MM.1S (cell line): ENCODE results near the gene GLUD2.
A peak's percentile ranks its signal among the peaks of the same experiment; 100 is the strongest.
"Not testable (repeated sequence)": the region's sequence is repeated elsewhere in the genome, so short reads cannot be mapped to it uniquely, and the experiment has no call there.

Experiments
- DNase-seq: peaks from one replicate; pipeline ENCODE4 v3.0.0-alpha.2; 2015
- H2AFZ ChIP-seq: fragments of 300-600 bp; sonication (generic); 2 replicates; pipeline ENCODE4 v1.6.0; 2016; ENCODE audit warnings: antibody characterized with exemption, low read length
- H3F3A ChIP-seq: fragments of 300-600 bp; sonication (generic); 2 replicates; pipeline ENCODE4 v1.6.1; 2016; ENCODE audit warnings: mild to moderate bottlenecking, antibody characterized with exemption, low read length, moderate library complexity, mixed read lengths; ENCODE audit not compliant: insufficient read depth
- H3K27ac ChIP-seq: fragments of 300-600 bp; sonication (generic); 2 replicates; pipeline ENCODE4 v1.5.1; 2016; ENCODE audit warnings: mild to moderate bottlenecking, low read length
- H3K27me3 ChIP-seq: fragments of 300-600 bp; sonication (generic); replicated peaks from 2 replicates; pipeline ENCODE4 v1.6.0; 2016; ENCODE audit warnings: low read length; ENCODE audit not compliant: insufficient read depth
- H3K36me3 ChIP-seq: fragments of 300-600 bp; sonication (generic); replicated peaks from 2 replicates; pipeline ENCODE4 v1.6.1; 2016; ENCODE audit warnings: mild to moderate bottlenecking, low read length, mixed read lengths; ENCODE audit not compliant: insufficient read depth
- H3K4me1 ChIP-seq: fragments of 300-600 bp; sonication (generic); 2 replicates; pipeline ENCODE4 v1.6.1; 2016; ENCODE audit warnings: low read length, mixed read lengths
- H3K4me2 ChIP-seq: fragments of 300-600 bp; sonication (generic); 2 replicates; pipeline ENCODE4 v1.6.0; 2016; ENCODE audit warnings: low read depth, low read length
- H3K4me3 ChIP-seq: fragments of 300-600 bp; sonication (generic); 2 replicates; pipeline ENCODE4 v1.5.1; 2016; ENCODE audit warnings: low read length, mixed read lengths
- H3K79me2 ChIP-seq: fragments of 300-600 bp; sonication (generic); 2 replicates; pipeline ENCODE4 v1.6.1; 2016; ENCODE audit warnings: mixed run types, low read length, mixed read lengths
- H3K9ac ChIP-seq: fragments of 300-600 bp; sonication (generic); 2 replicates; pipeline ENCODE4 v1.6.1; 2016; ENCODE audit warnings: low read length, mixed read lengths
- H3K9me2 ChIP-seq: fragments of 300-600 bp; sonication (generic); replicated peaks from 2 replicates; pipeline ENCODE4 v1.6.1; 2016; ENCODE audit warnings: mild to moderate bottlenecking, low read length, mixed read lengths; ENCODE audit not compliant: insufficient read depth
- H3K9me3 ChIP-seq: fragments of 300-600 bp; sonication (generic); replicated peaks from 2 replicates; pipeline ENCODE4 v1.6.1; 2016; ENCODE audit warnings: mild to moderate bottlenecking, low read length, mixed read lengths; ENCODE audit not compliant: insufficient read depth
- H4K20me1 ChIP-seq: fragments of 300-600 bp; sonication (generic); 2 replicates; pipeline ENCODE4 v1.6.1; 2016; ENCODE audit warnings: mild to moderate bottlenecking, low read length, moderate library complexity, mixed read lengths; ENCODE audit not compliant: insufficient read depth
- CTCF ChIP-seq: fragments of 300-600 bp; sonication (generic); IDR thresholded peaks from 2 replicates; pipeline ENCODE4 v1.5.1; 2016; ENCODE audit warnings: antibody characterized with exemption, low read length, mixed read lengths
- EZH2 ChIP-seq: fragments of 300-600 bp; sonication (generic); optimal IDR thresholded peaks from 2 replicates; pipeline ENCODE3; 2017; ENCODE audit warnings: low read depth, mild to moderate bottlenecking, antibody characterized with exemption, low read length, mixed read lengths
- EZH2phosphoT487 ChIP-seq: fragments of 300-600 bp; sonication (generic); IDR thresholded peaks from 2 replicates; pipeline ENCODE4 v1.6.1; 2018; ENCODE audit warnings: antibody characterized with exemption, low read length

The GLUD2 gene

DNA sequence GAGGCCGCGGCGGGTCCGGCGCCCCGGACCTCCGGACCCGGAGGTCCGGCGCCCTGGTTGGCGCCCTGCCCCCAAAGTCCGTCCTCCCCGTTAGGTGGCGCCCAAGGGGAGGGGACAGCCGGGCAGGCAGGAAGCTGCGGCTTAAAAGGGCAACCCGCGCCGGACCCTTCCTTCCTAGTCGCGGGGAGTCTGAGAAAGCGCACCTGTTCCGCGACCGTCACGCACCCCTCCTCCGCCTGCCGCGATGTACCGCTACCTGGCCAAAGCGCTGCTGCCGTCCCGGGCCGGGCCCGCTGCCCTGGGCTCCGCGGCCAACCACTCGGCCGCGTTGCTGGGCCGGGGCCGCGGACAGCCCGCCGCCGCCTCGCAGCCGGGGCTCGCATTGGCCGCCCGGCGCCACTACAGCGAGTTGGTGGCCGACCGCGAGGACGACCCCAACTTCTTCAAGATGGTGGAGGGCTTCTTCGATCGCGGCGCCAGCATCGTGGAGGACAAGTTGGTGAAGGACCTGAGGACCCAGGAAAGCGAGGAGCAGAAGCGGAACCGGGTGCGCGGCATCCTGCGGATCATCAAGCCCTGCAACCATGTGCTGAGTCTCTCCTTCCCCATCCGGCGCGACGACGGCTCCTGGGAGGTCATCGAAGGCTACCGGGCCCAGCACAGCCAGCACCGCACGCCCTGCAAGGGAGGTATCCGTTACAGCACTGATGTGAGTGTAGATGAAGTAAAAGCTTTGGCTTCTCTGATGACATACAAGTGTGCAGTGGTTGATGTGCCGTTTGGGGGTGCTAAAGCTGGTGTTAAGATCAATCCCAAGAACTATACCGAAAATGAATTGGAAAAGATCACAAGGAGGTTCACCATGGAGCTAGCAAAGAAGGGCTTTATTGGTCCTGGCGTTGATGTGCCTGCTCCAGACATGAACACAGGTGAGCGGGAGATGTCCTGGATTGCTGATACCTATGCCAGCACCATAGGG lies at the start of gene GLUD2:
Gene GLUD2 (plus strand): TSS at position 170 of the 979 bp plus-strand sequence. CDS start 75 bp downstream, at position 245.
- H3K36me3 ChIP-seq, H3K27ac ChIP-seq, H3K4me1 ChIP-seq, H4K20me1 ChIP-seq, H2AFZ ChIP-seq, H3F3A ChIP-seq, H3K9ac ChIP-seq, H3K9me2 ChIP-seq, H3K79me2 ChIP-seq, H3K9me3 ChIP-seq, H3K4me3 ChIP-seq, H3K4me2 ChIP-seq, H3K27me3 ChIP-seq, DNase-seq: not testable (repeated sequence)

- Histone ChIP-seq H3K4me3 (no peak overlapping the region), H3K4me1 (peaks cover 12% of the 10 kb centered on the region), H3K36me3 (no peaks in the 10 kb centered on the region), H3K27ac (no peak overlapping the region), H3K9ac (no peak overlapping the region), H3K79me2 (no peaks in the 10 kb centered on the region), H3K9me3 (no peaks in the 10 kb centered on the region), H3K27me3 (no peaks in the 10 kb centered on the region), H3K4me2 (no peak overlapping the region), H3K9me2 (no peaks in the 10 kb centered on the region), H2AFZ (no peak overlapping the region), H3F3A (no peaks in the 10 kb centered on the region), H4K20me1 (no peaks in the 10 kb centered on the region)
- TF ChIP-seq CTCF (no peak), EZH2phosphoT487 (no peak), EZH2 (no peak)
- DNase-seq: peak; percentile 36
Observed at GRCh38 chrX:120999413-120999812, 48.0 kb upstream of the GLUD2 start.

- Histone ChIP-seq H3K4me3 (no peak overlapping the region), H3K27ac (no peak overlapping the region), H3K9ac (no peak overlapping the region), H3K4me1 (peaks cover 12% of the 10 kb centered on the region), H3K36me3 (no peaks in the 10 kb centered on the region), H3K4me2 (no peak overlapping the region), H2AFZ (no peak overlapping the region), H3F3A (no peaks in the 10 kb centered on the region), H3K9me2 (no peaks in the 10 kb centered on the region), H3K79me2 (no peaks in the 10 kb centered on the region), H4K20me1 (no peaks in the 10 kb centered on the region), H3K9me3 (no peaks in the 10 kb centered on the region), H3K27me3 (no peaks in the 10 kb centered on the region)
- DNase-seq: peak; percentile 34
- peak; percentile 33 for TF ChIP-seq CTCF
- TF ChIP-seq EZH2phosphoT487: no peak
Observed at GRCh38 chrX:121000589-121000988, 46.8 kb upstream of the GLUD2 start.

- Histone ChIP-seq H3K9ac (no peak overlapping the region), H3K4me3 (no peak overlapping the region), H3K27me3 (no peaks in the 10 kb centered on the region), H3K36me3 (no peaks in the 10 kb centered on the region), H2AFZ (no peak overlapping the region), H3K9me2 (no peaks in the 10 kb centered on the region), H3K9me3 (no peaks in the 10 kb centered on the region), H3K27ac (no peak overlapping the region), H3F3A (no peaks in the 10 kb centered on the region), H4K20me1 (no peaks in the 10 kb centered on the region), H3K79me2 (no peaks in the 10 kb centered on the region), H3K4me2 (no peak overlapping the region), H3K4me1 (no peaks in the 10 kb centered on the region)
- TF ChIP-seq EZH2phosphoT487 (no peak), CTCF (no peak), EZH2 (no peak)
- DNase-seq: no peak
Observed at GRCh38 chrX:121008920-121009319, 38.5 kb upstream of the GLUD2 start.
